Measurements from ENCODE around the gene PNPLA7.
"Not testable (repeated sequence)": the region's sequence is repeated elsewhere in the genome, so short reads cannot be mapped to it uniquely, and the experiment has no call there.

PNPLA7 gene

DNA sequence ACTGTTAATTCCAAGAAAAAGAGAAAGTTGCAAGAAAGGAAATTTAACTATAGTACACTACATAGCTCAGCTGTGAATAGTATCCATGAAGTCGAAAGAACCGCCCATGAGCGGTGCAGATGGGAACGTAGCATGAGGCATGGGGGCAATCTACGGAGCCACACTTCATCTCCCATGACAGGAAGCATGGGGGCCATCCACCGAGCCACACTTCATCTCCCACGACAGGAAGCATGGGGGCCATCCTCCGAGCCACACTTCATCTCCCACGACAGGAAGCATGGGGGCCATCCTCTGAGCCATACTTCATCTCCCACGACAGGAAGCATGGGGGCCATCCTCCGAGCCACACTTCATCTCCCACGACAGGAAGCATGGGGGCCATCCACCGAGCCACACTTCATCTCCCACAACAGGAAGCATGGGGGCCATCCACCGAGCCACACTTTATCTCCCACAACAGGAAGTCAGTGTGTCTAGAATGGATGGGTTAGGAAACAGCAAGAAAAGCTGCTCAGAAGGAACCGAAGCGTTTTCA lies 13.5 kb downstream of the PNPLA7 start:
- DNase-seq = not testable (repeated sequence)

DNA sequence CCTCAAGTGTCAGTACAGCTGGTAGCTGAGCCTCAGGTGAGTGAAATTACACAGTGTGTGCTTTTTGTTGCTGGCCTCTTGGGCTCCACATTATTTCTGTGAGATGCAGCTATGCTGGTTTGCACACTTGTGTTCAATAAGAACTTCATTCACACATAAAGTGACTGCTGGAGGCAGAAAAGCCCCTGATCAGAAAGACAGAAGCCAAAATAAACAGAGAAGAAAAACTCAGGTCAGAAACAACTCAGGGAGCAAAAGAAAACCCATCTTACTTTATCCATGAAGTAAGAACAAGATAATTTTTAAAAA lies 15.1 kb downstream of the PNPLA7 start:
- no peak for DNase-seq

DNA sequence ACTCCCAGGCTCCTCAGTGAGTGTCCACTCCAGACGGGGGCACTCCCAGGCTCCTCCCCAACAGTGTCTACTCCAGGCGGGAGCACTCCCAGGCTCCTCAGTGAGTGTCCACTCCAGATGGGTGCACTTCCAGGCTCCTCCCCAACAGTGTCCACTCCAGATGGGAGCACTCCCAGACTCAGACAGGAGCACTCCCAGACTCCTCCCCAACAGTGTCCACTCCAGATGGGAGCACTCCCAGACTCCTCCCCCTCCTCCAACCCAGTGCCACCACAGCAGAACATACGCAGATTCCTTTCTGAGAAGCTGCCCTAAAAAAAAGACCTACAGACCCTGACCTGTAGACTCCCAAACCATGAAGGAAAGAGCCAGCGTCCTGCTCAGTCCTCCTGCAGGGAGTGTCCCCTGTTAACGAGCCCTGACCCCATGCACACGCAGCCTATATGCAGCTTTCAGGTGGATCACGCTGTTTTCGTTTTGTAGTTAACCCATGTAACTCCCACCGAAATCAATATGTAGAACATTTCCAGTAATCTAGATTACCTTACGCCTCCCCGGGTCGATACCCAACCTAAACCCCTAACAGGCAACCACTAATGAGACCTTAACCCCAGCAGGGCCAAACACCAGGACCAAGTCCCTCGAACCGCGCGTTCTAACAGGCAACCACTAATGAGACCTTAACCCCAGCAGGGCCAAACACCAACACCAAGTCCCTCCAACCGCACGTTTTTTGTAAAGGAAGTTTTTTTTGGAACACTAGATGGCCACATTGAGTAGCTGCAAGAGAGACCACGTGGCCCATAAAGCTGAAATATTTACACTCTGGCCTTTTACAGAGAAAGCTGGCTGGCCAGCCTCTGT lies 15.7 kb downstream of the PNPLA7 start:
- peak; percentile 77 for DNase-seq

DNA sequence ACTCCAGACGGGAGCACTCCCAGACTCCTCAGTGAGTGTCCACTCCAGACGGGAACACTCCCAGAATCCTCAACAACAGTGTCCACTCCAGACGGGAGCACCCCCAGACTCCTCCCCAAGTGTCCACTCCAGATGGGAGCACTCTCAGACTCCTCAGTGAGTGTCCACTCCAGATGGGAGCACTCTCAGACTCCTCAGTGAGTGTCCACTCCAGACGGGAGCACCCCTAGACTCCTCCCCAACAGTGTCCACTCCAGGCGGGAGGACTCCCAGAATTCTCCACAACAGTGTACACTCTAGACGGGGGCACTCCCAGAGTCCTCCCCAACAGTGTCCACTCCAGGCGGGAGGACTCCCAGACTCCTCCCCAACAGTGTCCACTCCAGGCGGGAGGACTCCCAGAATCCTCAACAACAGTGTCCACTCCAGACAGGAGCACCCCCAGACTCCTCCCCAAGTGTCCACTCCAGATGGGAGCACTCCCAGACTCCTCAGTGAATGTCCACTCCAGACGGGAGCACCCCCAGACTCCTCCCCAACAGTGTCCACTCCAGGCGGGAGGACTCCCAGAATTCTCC lies 17.2 kb downstream of the PNPLA7 start:
- DNase-seq = not testable (repeated sequence)

DNA sequence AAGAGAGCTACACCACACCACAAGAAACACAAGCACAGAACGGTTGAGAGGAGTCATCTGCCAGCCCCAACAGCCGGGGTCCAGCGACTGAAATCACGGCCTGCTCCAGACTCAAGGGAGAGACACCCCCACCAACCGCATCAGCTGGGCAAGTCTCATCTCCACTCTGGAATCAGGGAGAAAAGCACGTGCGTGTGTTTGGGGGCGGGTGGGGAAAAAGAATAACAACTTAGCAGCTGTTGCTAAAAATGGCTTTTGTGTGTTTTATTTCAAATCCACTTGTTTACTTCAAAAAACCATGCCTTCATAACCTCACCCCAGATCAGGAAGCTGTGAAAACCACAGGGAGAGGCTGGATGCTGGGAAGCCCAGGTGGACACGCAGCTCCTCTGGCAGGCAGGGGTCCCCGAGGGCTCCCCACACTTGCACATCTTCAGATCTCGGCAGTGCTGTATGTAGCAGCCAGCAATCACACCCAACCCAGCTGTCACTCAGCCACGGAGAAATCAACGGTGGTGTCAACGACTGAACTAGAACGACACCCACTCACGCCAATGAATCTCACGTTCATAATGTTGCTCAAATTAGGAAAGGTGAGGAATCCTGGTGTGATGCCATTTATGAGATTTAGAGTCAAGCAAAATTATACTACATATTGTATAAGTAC lies 19.0 kb downstream of the PNPLA7 start:
- no peak for DNase-seq

DNA sequence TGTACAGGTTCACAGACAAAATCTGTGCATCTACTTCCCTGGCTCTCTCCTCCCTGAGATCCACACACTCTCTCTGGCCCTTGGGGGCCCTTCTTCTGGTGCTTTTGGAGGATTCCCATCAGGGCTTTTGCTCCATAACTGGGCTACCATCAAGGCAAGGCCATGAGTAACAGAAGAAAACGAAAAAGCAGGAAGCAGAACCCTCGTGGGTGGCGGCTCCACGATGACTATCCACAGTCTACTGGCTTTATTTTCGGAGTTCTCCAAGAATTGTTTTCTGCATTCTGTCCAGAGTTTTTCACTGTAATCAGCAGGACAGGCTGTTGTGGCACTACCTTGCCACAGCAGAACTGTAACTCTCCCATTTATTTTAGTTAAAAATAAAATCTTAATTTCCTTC lies 19.9 kb downstream of the PNPLA7 start:
- DNase-seq = no peak

DNA sequence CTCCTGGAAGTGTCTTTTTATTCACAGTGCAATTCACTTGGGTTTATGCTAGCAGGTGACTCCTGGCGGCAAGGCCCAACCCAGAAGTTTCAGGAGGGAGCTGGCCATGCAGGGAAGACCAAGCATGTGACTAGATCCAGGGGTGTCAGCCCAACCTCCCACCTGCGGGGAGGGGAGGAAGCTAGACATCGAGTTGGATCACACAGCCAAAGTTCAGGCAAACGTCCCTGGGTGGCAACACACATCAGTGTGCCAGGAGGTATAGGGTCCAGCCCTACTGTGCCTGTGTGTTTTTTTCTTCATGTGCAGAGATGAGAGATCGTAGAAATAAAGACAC lies 25.3 kb downstream of the PNPLA7 start:
- no peak for DNase-seq

DNA sequence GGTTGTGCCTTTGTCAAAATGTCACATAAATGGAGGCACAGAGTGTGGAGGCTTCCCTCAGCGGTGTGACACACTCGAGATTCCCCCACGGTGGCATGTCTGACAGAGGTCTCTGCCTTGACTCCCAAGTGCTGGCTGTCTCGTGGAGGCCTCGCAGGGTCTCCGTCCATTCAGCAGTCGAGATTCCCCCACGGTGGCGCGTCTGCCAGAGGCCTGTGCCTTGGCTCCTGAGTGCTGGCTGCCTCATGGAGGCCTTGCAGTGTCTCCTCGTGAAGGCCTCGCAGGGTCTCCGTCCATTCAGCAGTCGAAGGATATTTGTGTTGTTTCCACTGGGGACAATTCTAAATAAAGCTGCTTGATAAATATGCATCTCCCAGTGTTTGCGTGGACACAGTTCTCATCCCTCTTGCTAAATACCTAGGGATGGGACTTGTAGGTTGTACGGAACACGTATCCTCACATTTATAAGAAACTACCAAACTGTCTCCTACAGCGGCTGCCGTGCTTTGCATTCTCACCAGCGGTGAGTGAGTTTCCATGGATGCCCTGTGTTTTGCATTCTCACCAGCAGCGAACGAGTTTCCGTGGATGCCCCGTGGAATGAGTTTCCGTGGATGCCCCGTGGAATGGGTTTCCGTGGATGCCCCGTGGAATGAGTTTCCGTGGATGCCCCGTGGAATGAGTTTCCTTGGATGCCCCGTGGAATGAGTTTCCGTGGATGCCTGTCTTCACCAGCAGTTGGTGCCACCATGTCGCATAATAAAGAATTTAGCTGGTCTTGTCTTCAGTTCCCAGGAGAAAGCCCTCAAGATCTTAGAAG lies 25.8 kb downstream of the PNPLA7 start:
- no peak for DNase-seq

DNA sequence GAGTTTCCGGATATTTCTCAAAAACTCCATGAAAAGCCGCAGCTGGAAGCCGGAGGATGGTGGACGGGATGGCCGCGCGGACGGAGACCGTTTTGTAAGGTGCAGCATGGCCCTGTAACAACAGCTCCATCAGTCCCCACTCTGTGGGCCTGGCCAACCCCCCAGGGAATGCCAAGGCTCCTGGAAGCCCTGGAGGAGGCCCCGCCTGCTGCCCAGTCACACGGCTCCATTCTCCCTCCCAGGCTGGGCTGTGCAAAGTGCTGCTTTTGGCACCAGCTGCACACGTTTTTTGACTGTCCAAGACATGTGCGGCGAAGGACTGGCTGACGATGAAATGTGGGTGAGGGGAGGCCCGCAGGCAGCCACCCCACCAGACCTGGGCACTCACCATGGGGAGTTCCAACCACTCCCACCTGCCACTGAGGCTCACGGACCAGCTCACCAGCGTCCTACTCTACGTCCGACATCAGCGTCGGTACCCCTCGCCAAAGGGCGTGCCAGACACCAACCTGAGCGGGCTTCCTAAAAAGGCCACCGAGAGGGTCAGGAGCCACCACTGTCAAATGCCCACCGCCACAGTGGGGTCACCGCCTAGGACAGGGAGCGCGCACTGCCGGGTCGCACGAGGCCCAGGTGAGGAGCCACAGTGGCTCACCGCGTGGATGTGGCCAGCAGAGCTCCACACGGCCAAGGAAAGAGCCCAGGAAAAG lies 27.3 kb downstream of the PNPLA7 start:
- DNase-seq = no peak

DNA sequence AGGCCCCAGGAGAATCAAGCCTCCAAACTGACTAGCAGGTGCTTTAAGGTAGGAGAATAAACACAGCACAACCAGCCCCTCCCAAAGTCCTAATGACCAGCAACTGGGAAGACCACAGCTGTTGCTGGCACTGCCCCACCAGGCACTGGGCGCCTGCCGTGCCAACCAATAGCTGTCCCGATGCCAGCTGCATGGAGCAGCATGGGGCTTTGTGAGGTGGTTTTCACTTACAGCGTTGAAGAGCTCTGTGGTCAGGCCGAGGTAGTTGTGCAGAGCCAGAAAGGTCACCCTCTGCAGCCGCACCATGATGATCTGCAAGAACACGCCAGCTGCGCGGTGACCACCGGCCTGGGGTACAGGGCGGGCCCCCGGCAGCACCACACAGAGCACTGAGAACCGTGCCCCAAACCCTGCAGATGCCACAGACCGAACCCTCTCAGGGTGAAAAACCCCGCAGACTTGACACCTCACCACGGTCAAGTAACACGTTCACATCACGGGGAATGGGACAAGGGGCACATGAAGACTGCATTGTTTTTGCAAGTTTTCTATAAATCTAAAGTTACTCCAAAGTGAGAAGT lies 28.7 kb downstream of the PNPLA7 start:
- no peak for DNase-seq

DNA sequence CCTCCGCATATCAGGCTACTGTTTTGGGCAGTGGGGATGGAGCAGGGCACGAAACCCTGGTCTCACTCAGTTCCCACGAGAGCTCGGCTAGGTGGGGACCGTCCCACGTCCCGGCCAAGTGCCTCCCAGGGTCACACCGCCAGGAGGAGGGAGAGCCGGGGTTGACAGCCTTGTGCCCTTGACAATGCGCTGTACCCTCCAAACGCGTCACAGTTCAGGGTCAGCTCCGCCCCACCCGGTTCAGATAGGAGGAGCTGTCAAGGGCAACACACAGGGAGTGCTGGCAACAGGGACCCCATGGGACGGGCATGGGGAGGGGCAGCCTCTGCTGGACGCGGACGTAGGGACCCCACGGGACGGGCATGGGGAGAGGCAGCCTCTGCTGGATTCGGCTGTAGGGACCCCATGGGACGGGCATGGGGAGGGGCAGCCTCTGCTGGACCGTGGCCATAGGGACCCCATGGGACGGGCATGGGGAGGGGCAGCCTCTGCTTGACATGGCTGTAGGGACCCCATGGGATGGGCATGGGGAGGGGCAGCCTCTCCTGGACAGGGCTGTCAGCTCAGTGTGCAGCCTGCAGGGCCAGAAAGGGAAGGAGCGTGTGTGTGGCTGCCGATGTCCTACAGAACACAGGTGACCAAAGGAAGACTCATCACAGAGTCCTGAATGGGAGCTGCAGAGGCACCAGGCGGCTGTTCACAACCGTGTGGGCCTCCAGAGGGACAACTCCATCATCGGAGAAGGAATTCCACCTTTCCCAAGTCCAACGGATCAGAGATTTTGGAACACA lies 29.4 kb downstream of the PNPLA7 start:
- DNase-seq = no peak

DNA sequence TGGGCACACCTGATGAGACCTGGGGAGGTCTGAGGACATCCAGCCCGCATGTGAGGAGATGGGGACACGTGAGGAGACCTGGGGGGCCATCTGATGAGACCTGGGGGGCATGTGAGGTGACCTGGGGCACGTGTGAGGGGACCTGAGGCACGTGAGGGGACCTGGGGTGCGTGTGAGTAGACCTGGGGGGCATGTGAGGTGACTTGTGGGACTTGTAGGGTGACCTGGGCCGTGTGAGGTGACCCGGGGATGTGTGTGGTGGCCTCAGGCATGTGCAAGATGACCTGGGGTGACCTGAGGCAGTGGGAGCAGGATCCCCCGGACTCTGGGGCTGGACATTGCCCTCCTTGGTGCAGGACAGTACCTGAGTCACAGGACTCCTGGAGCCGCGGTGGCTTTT lies 30.6 kb downstream of the PNPLA7 start:
- no peak for DNase-seq

DNA sequence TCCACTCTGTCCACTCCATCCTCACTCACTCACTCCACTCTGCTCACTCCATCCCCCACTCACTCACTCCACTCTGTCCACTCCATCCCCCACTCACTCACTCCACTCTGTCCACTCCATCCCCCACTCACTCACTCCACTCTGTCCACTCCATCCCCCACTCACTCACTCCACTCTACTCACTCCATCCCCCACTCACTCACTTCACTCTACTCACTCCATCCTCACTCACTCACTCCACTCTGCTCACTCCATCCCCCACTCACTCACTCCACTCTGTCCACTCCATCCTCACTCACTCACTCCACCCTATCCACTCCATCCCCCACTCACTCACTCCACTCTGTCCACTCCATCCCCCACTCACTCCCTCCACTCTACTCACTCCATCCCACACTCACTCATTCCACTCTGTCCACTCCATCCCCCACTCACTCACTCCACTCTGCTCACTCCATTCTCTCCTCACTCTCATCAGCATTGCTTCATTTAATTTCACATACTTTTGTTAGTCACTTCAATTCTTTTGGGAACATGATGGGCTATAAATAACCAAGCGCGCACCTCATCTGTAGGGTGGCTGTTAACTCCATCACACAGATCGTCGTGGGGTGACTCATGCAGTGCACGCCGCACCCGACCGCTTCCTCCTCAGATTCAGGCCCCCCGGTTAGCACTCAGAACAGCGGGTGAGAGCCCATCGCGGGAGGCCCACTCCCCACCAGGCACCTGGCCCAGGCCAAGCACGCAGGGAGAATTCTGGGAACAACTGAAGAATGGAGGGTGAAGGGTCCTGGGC lies 31.3 kb downstream of the PNPLA7 start:
- DNase-seq = not testable (repeated sequence)

DNA sequence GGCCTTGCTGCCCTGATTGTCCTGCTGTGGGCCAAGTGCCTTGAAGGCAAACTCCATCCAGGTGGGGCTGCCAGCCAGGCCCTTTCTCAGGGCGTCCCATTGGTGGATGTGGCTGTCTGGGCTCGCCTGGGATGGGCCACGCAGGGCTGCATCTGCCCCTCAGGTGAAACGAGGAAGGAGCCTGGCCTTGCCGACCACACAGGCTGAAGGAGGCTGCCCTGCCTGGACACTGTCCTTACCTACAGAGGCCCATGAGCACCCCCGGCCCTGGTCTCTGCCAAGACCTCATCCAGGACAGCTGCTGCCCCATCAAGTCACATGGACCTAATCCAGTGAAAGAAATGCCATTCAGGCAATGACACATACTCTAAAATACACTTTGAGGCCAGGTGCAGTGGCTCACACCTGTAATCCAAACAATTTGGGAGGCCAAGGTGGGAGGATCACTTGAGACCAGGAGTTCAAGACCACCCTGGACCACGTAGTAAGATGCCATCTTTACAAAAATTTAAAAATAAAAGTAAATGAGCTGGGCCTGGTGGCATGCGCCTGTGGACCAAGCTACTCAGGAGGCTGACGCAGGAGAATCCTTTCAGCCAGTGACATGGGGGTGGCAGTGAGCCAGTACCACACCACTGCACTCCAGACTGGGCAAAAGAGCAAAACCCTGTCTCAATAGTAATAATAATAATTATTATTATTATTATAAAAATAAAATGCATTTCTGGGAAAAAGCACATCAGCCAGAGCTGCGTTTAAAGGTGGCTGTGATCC lies 33.9 kb downstream of the PNPLA7 start:
- no peak for DNase-seq

DNA sequence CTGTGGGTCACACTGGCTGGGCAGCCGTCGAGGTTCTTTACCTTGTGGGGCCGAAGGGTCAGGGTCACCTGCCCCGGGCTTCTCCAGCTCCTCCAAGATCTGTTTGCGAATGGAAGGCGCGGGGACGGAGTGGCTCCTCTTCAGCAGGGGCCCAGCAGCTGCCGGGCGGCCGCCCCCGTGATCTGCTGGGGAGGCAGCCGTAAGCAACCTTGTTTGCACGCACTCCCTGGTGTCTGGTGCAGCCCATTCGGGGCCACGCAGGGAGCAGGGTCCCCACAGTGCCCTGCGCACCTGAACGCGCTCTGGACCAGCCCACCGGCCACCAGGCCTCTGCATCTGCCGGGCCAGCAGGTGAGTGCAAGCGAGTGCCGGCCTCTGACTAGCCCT lies 34.9 kb downstream of the PNPLA7 start:
- no peak for DNase-seq

DNA sequence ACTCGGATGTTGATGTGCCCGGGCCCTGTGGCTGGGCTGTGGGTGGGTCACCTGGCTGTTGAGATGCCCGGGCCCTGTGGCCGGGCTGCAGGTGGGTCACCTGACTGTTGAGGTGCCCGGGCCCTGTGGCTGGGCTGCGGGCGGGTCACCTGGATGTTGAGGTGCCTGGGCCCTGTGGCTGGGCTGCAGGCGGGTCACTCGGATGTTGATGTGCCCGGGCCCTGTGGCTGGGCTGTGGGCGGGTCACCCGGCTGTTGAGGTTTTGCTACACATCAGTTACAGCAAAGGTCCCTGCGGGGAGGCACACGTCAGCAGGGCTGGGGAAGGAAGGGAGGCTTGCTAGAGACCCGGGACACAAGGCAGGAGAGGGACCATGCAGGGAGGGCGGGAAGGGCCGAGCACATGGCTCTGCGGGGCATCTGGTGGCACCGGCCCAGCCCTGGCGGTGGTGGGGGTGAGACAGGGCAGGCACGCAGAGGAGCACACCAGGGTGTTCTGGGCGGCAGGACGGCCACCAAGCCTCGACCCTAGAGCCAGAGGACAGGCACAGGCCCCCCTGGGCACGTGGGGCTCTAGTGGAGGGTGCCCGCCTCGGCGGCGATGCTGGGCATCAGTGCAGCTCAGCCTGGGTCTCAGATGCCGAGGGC lies 35.4 kb downstream of the PNPLA7 start:
- no peak for DNase-seq

DNA sequence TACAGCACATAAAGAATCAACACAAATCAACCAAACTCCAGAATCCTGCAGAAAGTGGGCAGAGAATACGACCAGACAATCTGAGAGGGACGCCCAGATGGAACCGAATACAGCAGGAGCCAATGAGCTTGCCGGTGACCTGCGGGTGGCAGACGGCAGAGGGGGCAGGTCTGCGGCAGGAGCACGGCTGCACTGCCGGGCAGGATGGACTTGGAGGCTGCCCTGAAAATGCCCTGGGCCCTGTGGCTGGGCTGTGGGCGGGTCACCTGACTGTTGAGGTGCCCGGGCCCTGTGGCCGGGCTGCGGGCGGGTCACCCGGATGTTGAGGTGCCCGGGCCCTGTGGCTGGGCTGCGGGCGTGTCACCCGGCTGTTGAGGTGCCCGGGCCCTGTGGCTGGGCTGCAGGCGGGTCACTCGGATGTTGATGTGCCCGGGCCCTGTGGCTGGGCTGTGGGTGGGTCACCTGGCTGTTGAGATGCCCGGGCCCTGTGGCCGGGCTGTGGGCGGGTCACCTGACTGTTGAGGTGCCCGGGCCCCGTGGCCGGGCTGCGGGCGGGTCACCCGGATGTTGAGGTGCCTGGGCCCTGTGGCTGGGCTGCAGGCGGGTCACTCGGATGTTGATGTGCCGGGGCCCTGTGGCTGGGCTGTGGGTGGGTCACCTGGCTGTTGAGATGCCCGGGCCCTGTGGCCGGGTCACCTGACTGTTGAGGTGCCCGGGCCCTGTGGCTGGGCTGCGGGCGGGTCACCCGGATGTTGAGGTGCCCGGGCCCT lies 36.2 kb downstream of the PNPLA7 start:
- DNase-seq = not testable (repeated sequence)

DNA sequence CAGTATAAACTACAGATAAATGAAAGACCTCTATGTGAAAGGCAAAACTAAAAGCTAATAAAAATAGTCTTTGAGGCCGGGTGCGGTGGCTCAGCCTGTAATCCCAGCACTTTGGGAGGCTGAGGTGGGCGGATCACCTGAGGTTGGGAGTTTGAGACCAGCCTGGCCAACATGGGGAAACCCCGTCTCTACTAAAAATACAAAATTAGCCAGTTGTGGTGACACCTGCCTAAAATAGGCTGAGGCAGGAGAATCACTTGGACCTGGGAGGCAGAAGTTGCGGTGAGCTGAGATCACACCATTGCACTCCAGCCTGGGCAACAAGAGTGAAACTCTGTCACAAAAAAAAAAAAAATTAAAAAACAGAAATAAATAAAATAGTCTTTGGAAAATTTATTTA lies 37.1 kb downstream of the PNPLA7 start:
- DNase-seq = not testable (repeated sequence)
